22Rv1 (cell line): ENCODE results near the gene MAPK1.

Experiments
- ZFX ChIP-seq: fragments of 450-650 bp; IDR thresholded peaks from 2 replicates; pipeline ENCODE4 v1.6.1; 2017; ENCODE audit warnings: antibody characterized with exemption, borderline replicate concordance
- TF ChIP-seq, protein P1 (sequence below): fragments of 450-650 bp; IDR thresholded peaks from 2 replicates; pipeline ENCODE4 v1.5.1; 2017; ENCODE audit warnings: mild to moderate bottlenecking

DNA sequence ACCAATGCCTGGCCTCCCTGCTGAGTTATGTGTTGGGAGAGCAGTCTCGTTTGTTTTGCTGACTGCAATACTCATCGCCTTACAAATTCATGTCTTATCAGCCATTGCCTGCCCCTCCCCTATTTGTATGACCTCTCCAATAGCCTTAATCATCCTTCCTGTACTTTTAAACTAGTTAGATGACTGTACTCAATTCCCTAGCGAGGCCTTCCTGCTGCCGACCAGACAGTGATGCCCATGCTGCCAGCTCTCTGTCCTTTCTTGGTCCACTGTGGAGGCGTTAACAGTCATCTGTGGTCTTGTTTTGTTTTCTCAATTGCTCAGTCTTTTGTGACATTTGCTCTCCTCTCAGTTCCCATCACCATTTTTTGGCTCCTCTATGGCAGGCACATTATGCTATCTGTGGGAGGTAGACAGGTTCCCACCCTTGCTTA lies 111.6 kb downstream of the MAPK1 start:
- TF ChIP-seq, protein P1, sequence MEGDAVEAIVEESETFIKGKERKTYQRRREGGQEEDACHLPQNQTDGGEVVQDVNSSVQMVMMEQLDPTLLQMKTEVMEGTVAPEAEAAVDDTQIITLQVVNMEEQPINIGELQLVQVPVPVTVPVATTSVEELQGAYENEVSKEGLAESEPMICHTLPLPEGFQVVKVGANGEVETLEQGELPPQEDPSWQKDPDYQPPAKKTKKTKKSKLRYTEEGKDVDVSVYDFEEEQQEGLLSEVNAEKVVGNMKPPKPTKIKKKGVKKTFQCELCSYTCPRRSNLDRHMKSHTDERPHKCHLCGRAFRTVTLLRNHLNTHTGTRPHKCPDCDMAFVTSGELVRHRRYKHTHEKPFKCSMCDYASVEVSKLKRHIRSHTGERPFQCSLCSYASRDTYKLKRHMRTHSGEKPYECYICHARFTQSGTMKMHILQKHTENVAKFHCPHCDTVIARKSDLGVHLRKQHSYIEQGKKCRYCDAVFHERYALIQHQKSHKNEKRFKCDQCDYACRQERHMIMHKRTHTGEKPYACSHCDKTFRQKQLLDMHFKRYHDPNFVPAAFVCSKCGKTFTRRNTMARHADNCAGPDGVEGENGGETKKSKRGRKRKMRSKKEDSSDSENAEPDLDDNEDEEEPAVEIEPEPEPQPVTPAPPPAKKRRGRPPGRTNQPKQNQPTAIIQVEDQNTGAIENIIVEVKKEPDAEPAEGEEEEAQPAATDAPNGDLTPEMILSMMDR: no peak
- no peak for TF ChIP-seq ZFX
